Measurements from ENCODE around the gene SLC44A1. TPM values are rescaled to one million over a fixed set of nuclear protein-coding genes. Genes with fewer than 3 reads are reported as not detected.

Gene SLC44A1
- total RNA-seq, 1 experiment from 2014 or later: 3.7 TPM

DNA sequence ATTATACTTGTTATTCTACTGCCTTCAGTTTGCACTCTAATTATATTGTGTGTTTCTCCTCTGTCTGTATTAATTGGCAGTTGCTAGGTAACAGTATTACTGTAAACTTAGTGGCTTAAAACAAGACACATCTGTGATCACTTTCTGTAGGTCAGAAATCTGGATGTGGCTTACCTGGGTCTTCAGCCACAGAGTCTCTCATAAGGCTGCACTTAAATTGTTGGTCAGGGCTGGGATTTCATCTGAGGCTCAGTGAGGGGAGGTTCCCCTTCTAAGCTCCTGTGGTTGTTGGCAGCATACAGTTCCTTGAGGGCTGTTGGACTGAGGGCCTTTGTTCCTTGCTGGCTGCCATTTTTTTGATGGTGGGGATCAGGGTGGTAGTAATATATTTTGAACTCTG lies 68.8 kb downstream of the SLC44A1 start:
- Histone ChIP-seq H3K9me3 (ENCODE audit: low read length) (no peaks in the 10 kb centered on the region), H3K27me3 (ENCODE audit: low read length) (no peaks in the 10 kb centered on the region), H4K20me1 (ENCODE audit: insufficient read depth, low read depth, low read length) (no peaks in the 10 kb centered on the region), H3K4me1 (ENCODE audit: low read length) (no peaks in the 10 kb centered on the region), H3K4me3 (ENCODE audit: low read length) (no peak overlapping the region), H3K79me2 (ENCODE audit: low read length) (no peaks in the 10 kb centered on the region), H2AFZ (ENCODE audit: low read length) (no peak overlapping the region), H3K4me2 (ENCODE audit: low read depth, low read length, poor library complexity, severe bottlenecking) (no peak overlapping the region), H3K27ac (ENCODE audit: low read length) (no peak overlapping the region), H3K9me2 (replicated peaks; ENCODE audit: insufficient read depth, low read length) (no peaks in the 10 kb centered on the region), H3K9ac (ENCODE audit: low read length) (no peak overlapping the region), H3K36me3 (ENCODE audit: insufficient read depth, low read length) (no peaks in the 10 kb centered on the region)
- DNase-seq: no peak

DNA sequence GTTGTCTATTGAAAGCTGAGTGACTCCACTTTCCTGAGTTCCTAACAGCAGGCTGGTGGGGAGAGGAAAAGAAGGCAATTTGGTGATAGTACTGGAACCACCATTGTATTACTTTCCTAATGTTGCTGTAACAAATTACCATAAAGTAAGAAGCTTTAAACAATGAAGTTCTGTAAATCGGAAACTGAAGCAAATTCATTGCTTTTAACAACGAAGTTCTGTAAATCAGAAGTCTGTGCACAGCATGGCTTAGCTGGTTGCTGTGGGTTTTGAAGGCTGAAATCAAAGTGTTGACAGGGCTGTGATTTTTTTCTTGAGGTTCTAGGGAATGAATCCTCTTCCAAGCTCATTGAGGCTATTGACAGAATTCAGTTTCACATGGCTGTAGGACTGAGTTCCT lies 72.3 kb downstream of the SLC44A1 start:
- DNase-seq: no peak

DNA sequence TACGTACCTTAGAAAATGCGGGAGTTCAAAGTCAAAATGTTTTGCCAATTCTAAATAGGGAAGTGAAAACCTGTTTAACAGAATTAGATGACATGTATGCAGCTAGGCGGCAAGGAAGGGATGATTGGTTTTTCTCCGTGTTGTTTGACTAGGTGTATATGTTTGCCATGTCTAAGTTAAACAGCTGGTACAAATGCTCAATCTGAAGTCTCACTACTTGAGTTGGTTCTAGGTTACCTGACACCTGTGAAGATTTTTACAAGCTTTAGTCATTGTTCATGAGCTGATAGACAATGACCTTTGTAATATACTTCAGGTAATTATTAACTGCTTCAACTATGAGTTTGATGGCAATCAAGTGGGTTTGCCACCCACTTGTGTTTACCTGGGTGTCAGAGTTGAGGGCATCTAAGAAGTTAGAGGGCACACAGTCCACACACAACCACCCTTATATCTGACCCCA lies 74.3 kb downstream of the SLC44A1 start:
- Histone ChIP-seq H3K4me3 (ENCODE audit: low read length) (no peak overlapping the region), H3K4me2 (ENCODE audit: low read depth, low read length, poor library complexity, severe bottlenecking) (no peak overlapping the region), H3K36me3 (ENCODE audit: insufficient read depth, low read length) (no peaks in the 10 kb centered on the region), H3K9me3 (ENCODE audit: low read length) (no peaks in the 10 kb centered on the region), H4K20me1 (ENCODE audit: insufficient read depth, low read depth, low read length) (no peaks in the 10 kb centered on the region), H3K27ac (ENCODE audit: low read length) (no peak overlapping the region), H3K4me1 (ENCODE audit: low read length) (no peaks in the 10 kb centered on the region), H2AFZ (ENCODE audit: low read length) (no peak overlapping the region), H3K9me2 (replicated peaks; ENCODE audit: insufficient read depth, low read length) (no peaks in the 10 kb centered on the region), H3K9ac (ENCODE audit: low read length) (no peak overlapping the region), H3K79me2 (ENCODE audit: low read length) (no peaks in the 10 kb centered on the region), H3K27me3 (ENCODE audit: low read length) (no peaks in the 10 kb centered on the region)
- DNase-seq: no peak

More for the DNA sequence above, 72.3 kb downstream of the SLC44A1 start:
- Histone ChIP-seq H3K36me3 (ENCODE audit: insufficient read depth, low read length) (no peaks in the 10 kb centered on the region), H3K27me3 (ENCODE audit: low read length) (no peaks in the 10 kb centered on the region), H3K9ac (ENCODE audit: low read length) (no peak overlapping the region), H3K79me2 (ENCODE audit: low read length) (no peaks in the 10 kb centered on the region), H3K9me3 (ENCODE audit: low read length) (no peaks in the 10 kb centered on the region), H3K4me1 (ENCODE audit: low read length) (no peaks in the 10 kb centered on the region), H3K9me2 (replicated peaks; ENCODE audit: insufficient read depth, low read length) (no peaks in the 10 kb centered on the region), H3K4me2 (ENCODE audit: low read depth, low read length, poor library complexity, severe bottlenecking) (no peak overlapping the region), H4K20me1 (ENCODE audit: insufficient read depth, low read depth, low read length) (no peaks in the 10 kb centered on the region), H2AFZ (ENCODE audit: low read length) (no peak overlapping the region), H3K27ac (ENCODE audit: low read length) (no peak overlapping the region), H3K4me3 (ENCODE audit: low read length) (no peak overlapping the region)

DNA sequence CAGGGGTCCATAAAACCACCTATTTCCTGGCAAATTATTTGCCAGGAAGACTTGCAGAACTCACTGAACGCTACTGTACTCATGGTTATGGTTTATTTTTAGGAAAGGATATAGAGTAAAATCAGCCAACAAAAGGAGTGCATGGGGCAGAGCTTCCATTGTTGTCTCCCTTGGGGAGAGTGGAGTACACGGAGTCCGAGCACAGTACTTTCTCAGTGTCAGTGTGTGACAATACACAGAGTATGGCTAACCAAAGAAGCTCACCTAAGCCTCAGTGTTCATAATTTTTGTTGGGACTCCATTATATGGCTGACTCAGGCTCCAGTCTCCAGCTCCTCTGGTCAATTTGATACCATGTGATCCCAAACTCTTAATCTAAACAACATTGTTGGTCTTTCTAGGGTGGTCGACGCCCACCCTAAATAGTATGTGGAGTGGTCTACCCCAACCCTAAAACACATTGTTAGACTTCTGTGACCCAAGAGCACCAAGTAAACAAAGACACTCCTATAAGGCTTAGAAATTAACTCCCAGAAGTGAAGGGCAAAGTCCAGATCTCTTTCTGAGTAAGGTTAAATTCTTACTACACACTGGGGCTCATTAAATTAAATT lies 74.9 kb downstream of the SLC44A1 start:
- Histone ChIP-seq H3K4me3 (ENCODE audit: low read length) (no peak overlapping the region), H3K9ac (ENCODE audit: low read length) (no peak overlapping the region), H4K20me1 (ENCODE audit: insufficient read depth, low read depth, low read length) (no peaks in the 10 kb centered on the region), H3K4me1 (ENCODE audit: low read length) (no peaks in the 10 kb centered on the region), H2AFZ (ENCODE audit: low read length) (no peak overlapping the region), H3K79me2 (ENCODE audit: low read length) (no peaks in the 10 kb centered on the region), H3K4me2 (ENCODE audit: low read depth, low read length, poor library complexity, severe bottlenecking) (no peak overlapping the region), H3K9me3 (ENCODE audit: low read length) (no peaks in the 10 kb centered on the region), H3K9me2 (replicated peaks; ENCODE audit: insufficient read depth, low read length) (no peaks in the 10 kb centered on the region), H3K36me3 (ENCODE audit: insufficient read depth, low read length) (no peaks in the 10 kb centered on the region), H3K27me3 (ENCODE audit: low read length) (no peaks in the 10 kb centered on the region), H3K27ac (ENCODE audit: low read length) (no peak overlapping the region)
- no peak for DNase-seq

DNA sequence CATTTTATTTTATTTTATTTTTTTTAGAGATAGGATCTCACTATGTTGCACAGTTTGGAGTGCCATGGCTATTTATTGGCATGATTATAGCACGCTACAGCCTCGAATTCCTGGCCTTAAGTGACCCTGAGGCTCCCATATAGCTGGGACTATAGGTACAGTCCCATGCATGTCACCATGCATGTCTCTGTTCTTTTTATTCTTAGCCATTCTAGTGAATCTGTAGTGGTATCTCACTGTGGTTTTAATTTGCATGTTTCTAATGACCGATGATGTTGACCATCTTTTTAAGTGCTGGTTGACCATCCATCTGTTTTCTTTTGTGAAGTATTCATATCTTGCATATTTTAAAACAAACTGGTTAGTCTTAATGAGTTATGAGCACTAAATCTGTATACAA lies 76.1 kb downstream of the SLC44A1 start:
- H3K27ac ChIP-seq (ENCODE audit: low read length): no peak overlapping the region
- no peaks in the 10 kb centered on the region for H3K36me3 ChIP-seq (ENCODE audit: insufficient read depth, low read length)
- no peaks in the 10 kb centered on the region for H3K79me2 ChIP-seq (ENCODE audit: low read length)
- H3K9ac ChIP-seq (ENCODE audit: low read length): no peak overlapping the region
- no peaks in the 10 kb centered on the region for H4K20me1 ChIP-seq (ENCODE audit: insufficient read depth, low read depth, low read length)
- H2AFZ ChIP-seq (ENCODE audit: low read length): no peak overlapping the region
- H3K27me3 ChIP-seq (ENCODE audit: low read length): no peaks in the 10 kb centered on the region
- no peaks in the 10 kb centered on the region for H3K4me1 ChIP-seq (ENCODE audit: low read length)
- H3K9me2 ChIP-seq (replicated peaks; ENCODE audit: insufficient read depth, low read length): no peaks in the 10 kb centered on the region
- H3K4me2 ChIP-seq (ENCODE audit: low read depth, low read length, poor library complexity, severe bottlenecking): no peak overlapping the region
- H3K4me3 ChIP-seq (ENCODE audit: low read length): no peak overlapping the region
- DNase-seq: no peak
- no peaks in the 10 kb centered on the region for H3K9me3 ChIP-seq (ENCODE audit: low read length)

DNA sequence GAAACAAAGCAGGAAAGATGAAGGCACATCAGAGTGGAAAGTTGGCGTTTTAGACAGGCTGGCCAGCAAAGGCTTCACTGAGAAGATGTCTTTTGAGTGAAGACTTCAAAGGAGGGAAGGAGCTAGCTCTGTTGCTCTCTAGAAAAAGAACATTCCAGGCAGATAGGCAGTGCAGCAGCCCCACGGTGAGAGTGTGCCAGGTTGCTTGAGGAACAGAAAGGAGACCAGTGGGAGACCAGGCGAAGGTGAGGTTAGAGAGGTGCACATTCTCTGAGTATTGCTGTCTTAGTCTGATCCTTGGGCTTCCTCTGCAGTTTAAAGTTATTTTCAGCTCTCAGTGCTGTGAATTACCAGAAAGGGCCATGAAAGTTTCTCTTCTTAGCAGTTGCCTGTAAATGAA lies 83.8 kb downstream of the SLC44A1 start:
- DNase-seq: no peak

DNA sequence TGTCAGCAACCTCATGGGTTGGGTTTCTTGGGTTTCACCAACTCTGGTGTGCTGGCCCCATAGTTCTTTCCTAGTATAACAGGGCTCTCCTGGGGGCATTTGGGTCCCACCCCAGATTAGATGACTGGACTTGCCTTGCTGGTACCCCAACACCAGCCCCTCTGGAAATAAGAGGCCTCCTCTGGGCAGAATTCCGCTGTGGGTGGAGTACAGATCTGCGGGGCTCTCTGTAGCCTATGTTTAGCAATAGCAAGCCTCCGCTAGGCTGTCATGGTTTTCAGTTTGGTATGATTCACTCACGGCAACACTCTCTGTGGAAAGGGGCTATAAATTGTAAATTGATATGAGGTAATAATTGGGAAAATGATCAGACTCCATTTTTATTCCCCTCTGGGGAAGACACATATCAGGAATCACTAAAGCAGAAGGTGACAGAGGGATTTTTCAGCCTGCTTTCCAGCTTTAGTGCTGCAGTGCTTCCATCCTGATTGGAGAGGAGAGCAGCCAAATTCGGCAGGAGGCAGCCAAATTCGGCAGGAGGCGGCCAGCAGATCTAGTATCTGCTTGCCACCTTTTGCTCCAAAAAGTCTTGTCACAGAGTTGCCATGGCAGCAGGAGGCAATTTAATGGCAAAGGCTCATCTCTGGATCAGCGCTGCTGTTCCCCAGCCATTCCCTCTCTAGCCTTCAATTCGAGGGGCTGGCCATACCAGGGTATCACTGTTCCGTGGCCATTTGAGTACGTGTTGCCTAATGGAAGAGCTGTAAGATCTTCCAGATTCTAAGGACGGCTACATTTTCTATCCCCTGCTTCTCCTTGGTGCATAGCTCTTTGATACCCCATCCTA lies 84.6 kb downstream of the SLC44A1 start:
- H3K27me3 ChIP-seq (ENCODE audit: low read length): no peaks in the 10 kb centered on the region
- no peaks in the 10 kb centered on the region for H3K9me3 ChIP-seq (ENCODE audit: low read length)
- no peaks in the 10 kb centered on the region for H3K36me3 ChIP-seq (ENCODE audit: insufficient read depth, low read length)
- H2AFZ ChIP-seq (ENCODE audit: low read length): no peak overlapping the region
- H3K9me2 ChIP-seq (replicated peaks; ENCODE audit: insufficient read depth, low read length): no peaks in the 10 kb centered on the region
- H3K4me2 ChIP-seq (ENCODE audit: low read depth, low read length, poor library complexity, severe bottlenecking): no peak overlapping the region
- H3K27ac ChIP-seq (ENCODE audit: low read length): no peak overlapping the region
- H3K4me3 ChIP-seq (ENCODE audit: low read length): no peak overlapping the region
- DNase-seq: no peak
- no peak overlapping the region for H3K9ac ChIP-seq (ENCODE audit: low read length)
- H3K4me1 ChIP-seq (ENCODE audit: low read length): no peaks in the 10 kb centered on the region
- H4K20me1 ChIP-seq (ENCODE audit: insufficient read depth, low read depth, low read length): no peaks in the 10 kb centered on the region
- no peaks in the 10 kb centered on the region for H3K79me2 ChIP-seq (ENCODE audit: low read length)

More for the DNA sequence above, 83.8 kb downstream of the SLC44A1 start:
- no peaks in the 10 kb centered on the region for H3K79me2 ChIP-seq (ENCODE audit: low read length)
- H3K4me1 ChIP-seq (ENCODE audit: low read length): no peaks in the 10 kb centered on the region
- H3K36me3 ChIP-seq (ENCODE audit: insufficient read depth, low read length): no peaks in the 10 kb centered on the region
- no peaks in the 10 kb centered on the region for H3K27me3 ChIP-seq (ENCODE audit: low read length)
- H3K9me2 ChIP-seq (replicated peaks; ENCODE audit: insufficient read depth, low read length): no peaks in the 10 kb centered on the region
- H3K27ac ChIP-seq (ENCODE audit: low read length): no peak overlapping the region
- no peak overlapping the region for H2AFZ ChIP-seq (ENCODE audit: low read length)
- no peaks in the 10 kb centered on the region for H3K9me3 ChIP-seq (ENCODE audit: low read length)
- H4K20me1 ChIP-seq (ENCODE audit: insufficient read depth, low read depth, low read length): no peaks in the 10 kb centered on the region
- H3K4me2 ChIP-seq (ENCODE audit: low read depth, low read length, poor library complexity, severe bottlenecking): no peak overlapping the region
- H3K4me3 ChIP-seq (ENCODE audit: low read length): no peak overlapping the region
- no peak overlapping the region for H3K9ac ChIP-seq (ENCODE audit: low read length)

DNA sequence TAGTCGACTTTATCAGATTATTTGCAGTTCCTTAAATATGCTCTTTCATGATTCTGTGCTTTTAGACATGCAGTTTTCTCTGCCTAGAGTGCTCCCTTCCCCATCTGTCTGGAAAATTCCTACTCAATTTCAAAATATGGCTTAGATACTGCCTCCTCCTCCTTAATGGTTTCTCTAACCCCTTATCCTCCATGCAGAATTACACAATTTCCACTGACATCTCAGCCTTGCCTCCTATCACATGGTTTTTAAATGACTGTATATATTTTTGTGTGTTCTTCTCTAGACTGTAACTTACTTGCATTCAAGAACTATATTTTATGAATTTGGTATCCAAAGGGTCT lies 85.2 kb downstream of the SLC44A1 start:
- no peaks in the 10 kb centered on the region for H3K9me2 ChIP-seq (replicated peaks; ENCODE audit: insufficient read depth, low read length)
- no peaks in the 10 kb centered on the region for H3K9me3 ChIP-seq (ENCODE audit: low read length)
- no peak overlapping the region for H3K4me2 ChIP-seq (ENCODE audit: low read depth, low read length, poor library complexity, severe bottlenecking)
- H3K9ac ChIP-seq (ENCODE audit: low read length): no peak overlapping the region
- H4K20me1 ChIP-seq (ENCODE audit: insufficient read depth, low read depth, low read length): no peaks in the 10 kb centered on the region
- H3K27me3 ChIP-seq (ENCODE audit: low read length): no peaks in the 10 kb centered on the region
- no peaks in the 10 kb centered on the region for H3K4me1 ChIP-seq (ENCODE audit: low read length)
- no peak overlapping the region for H3K27ac ChIP-seq (ENCODE audit: low read length)
- no peaks in the 10 kb centered on the region for H3K79me2 ChIP-seq (ENCODE audit: low read length)
- H3K36me3 ChIP-seq (ENCODE audit: insufficient read depth, low read length): no peaks in the 10 kb centered on the region
- H3K4me3 ChIP-seq (ENCODE audit: low read length): no peak overlapping the region
- no peak for DNase-seq
- no peak overlapping the region for H2AFZ ChIP-seq (ENCODE audit: low read length)
